Activated T-helper 9 cell treated with anti-CD3 and anti-CD28 coated beads, Interleukin-2, amount 50 U/mL, for 16 hours (primary cell): Measurements from ENCODE around the gene CHRD.

Experiments used
- DNase-seq: peaks from one replicate; pipeline ENCODE4 v3.0.0-alpha.2; 2020; ENCODE audit warnings: low read depth

Gene CHRD

GRCh38 chr3:184382326-184383032, 2.6 kb downstream of the CHRD start:
- DNase-seq, result no peak

- no peak for DNase-seq
These were observed 3.3 kb downstream of the CHRD start for GRCh38 chr3:184383033-184383740.

- no peak for DNase-seq
These were observed 4.5 kb downstream of the CHRD start for GRCh38 chr3:184384342-184384741.

- no peak for DNase-seq
These were observed 5.1 kb downstream of the CHRD start for GRCh38 chr3:184384856-184385422.

GRCh38 chr3:184386047-184386806, 6.4 kb downstream of the CHRD start:
- DNase-seq, result no peak

GRCh38 chr3:184387174-184387714, 7.4 kb downstream of the CHRD start:
- DNase-seq, result no peak

- DNase-seq, result no peak
These were observed 8.5 kb downstream of the CHRD start for GRCh38 chr3:184388164-184388935.

- no peak for DNase-seq
These were observed 9.0 kb downstream of the CHRD start for GRCh38 chr3:184388936-184389230.

GRCh38 chr3:184389384-184389783, 9.5 kb downstream of the CHRD start:
- no peak for DNase-seq

GRCh38 chr3:184389935-184390528, 10.2 kb downstream of the CHRD start:
- no peak for DNase-seq

GRCh38 chr3:184391266-184391665, 11.4 kb downstream of the CHRD start:
- no peak for DNase-seq

GRCh38 chr3:184395320-184395660, 15.4 kb downstream of the CHRD start:
- no peak for DNase-seq

GRCh38 chr3:184399410-184399809, 19.6 kb downstream of the CHRD start:
- DNase-seq, result no peak

- no peak for DNase-seq
These were observed 25.5 kb downstream of the CHRD start for GRCh38 chr3:184405075-184406030.

- DNase-seq, result no peak
These were observed 29.6 kb downstream of the CHRD start for GRCh38 chr3:184409331-184409926.

GRCh38 chr3:184409946-184410500, 30.2 kb downstream of the CHRD start:
- no peak for DNase-seq

- DNase-seq, result no peak
These were observed 34.8 kb downstream of the CHRD start for GRCh38 chr3:184414418-184415202.

GRCh38 chr3:184415203-184415490, 35.3 kb downstream of the CHRD start:
- DNase-seq, result no peak
